Activated CD8-positive, alpha-beta memory T cell treated with anti-CD3 and anti-CD28 coated beads for 48 hours (primary cell): Measurements from ENCODE around the gene USH1G.
"Not testable (repeated sequence)": the region's sequence is repeated elsewhere in the genome, so short reads cannot be mapped to it uniquely, and the experiment has no call there.

Source experiments
- DNase-seq, 3 experiments: peaks; one replicate each; pipeline ENCODE4 v3.0.0-alpha.2; 2020; ENCODE audit warnings: low read depth in 2 of 3, low spot score in 2 of 3

Gene USH1G

DNA sequence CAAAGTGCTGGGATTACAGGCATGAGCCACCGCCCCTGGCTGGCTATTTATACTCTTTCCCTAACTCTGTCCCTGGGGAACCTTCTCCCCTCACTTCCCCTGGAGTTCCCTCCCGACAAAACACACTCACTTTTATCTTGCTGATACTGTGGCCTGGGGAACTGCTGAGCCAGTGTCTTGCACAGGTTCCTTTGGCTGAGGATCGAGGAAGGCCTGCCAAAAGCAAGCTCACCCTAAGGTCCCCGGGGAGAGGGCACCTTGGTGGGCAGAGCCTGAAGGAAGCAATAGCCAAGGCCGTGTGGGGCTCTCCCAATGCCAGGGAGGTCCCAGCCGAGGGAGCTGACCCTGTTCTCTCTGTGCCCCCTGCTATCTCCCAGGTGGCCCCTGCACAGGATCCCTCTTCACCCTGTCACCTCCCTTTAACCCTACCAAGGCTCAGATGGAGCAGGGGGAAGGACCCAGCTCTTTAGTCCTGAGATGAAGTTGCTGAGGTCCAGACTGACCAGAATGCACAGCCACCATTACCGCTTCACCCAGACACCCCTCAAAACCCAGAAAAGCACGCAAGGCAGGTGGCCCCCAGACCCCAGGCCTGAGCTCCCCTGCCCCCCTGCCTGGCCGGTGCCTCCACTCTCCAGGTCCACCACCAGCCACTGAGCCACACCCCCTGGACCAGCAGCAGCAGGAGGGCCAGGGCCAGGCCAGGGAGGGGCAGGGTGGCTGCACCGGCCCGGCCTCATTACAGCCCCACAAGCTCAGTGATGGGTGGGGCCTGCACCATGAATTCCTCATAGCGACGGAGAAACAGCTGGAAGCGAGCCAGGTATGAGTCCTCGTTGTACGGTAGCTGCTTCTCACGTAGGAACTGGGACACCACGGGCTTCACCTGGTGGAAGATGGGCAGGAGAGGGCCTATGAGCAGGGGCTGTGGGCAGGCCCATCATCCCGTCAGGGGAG lies 45.2 kb downstream of the USH1G start:
- DNase-seq, result no peak

DNA sequence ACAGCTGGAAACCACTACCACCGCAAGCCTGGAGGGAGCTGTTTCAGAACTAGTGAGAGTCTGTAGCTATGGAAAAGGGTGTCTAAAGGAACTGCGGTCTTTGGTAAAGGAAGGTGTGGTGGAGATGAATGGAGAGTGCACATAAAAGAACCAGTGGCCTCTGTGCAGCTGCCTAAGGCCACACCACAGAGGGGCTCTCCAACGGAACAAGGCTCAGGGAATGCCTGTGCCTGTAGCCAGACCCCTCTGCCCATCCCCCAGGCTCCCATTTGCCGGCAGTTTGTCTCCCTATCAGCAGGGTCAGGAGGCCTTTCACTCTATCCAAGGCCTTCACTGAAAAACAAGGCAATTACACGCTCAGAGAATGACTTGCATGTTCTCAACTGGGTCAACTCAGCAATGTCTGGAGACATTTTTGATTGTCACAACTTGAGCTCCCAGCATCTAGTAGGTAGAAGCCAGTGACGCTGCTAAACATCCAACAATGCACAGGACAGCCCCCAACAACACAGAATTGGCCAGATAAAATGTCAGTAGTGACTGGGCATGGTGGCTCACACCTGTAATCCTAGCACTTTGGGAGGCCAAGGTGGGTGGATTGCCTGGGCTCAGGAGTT lies 47.0 kb downstream of the USH1G start:
- DNase-seq, result no peak

DNA sequence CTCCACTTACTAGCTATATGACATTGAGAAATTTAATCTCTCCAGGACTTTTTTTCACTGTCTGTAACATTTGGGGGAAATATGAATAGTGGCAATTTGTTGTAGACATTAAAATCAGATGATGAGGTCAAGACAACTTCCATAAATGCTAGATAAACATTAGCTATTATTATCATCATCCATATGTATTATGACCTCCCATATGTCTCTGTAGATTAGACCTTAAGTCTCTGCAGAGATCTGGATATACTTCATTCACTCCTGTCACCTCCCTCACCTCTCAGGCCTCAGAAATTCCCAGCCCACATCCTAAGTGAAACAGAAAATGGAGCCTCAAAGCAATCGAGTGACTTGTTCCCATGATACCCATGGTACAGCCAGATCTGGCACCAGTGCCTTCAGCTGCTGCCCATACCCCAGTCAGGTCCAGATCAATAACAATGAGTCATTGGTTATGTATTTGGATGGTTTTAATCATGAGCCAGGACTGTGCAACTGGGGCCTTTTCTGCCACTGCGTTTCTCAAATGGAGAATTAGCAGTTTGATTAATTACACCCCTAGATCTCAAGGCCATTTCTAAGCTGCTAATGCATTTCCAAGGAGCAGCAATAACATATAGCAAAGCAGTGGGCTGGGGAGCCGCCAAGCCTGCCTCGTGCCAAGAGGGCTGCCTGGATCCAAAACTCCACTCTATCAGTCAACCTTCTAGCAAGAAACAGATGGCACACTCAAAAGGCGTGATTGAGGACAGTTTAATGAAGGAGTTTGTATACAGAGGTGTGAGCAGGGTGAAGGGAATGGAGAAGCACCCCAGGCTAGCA lies 47.7 kb downstream of the USH1G start:
- DNase-seq, result no peak

DNA sequence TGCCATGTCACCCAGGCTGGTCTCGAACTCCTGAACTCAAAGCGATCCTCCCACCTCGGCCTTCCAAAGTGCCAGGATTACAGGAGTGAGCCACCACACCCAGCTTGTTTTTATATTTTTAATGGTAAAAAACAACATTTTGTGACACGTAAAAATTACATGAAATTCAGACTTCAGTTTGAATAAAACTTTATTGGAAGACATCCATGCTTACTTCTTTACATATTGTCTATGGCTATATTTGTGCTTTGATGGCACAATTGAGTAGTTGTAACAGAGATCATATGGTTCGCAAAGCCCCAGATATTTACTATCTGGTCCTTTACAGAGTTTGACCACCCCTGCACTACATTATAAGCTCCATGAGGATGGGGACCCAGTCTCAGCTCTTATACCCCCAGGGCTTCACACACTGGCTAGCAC lies 48.4 kb downstream of the USH1G start:
- DNase-seq, result no peak

DNA sequence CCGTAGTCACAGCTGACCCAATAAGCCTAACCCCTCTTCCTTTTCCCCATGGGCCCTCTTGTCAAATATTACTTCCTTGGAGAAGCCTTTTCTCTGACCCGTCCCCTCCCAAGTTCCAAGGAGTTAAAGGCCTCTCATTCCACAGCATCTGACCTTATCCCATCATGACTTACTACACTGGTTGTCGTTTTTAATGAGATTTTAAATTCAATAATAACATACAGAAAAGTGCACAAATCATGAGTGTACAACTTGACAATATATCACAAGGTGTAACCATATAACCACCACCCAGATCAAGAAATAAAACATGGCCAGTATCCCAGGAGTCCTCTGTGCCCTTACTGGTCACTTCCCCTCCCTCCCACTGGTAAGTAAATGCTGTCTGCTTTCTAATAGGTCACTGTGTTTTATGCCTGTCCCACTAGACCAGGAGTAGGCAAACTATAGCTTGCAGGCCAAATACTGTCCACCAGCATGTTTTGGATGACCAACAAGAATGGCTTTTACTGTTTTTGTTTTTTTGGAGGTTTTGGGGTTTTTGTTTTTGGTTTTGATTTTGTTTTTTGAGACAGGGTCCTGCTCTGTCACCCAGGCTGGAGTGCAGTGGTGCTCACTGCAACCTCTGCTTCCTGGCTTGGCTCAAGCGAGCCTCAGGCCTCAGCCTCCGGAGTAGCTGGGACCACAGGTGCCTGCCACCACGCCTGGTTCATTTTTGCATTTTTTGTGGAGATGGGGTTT lies 49.0 kb downstream of the USH1G start:
- DNase-seq, result no peak

DNA sequence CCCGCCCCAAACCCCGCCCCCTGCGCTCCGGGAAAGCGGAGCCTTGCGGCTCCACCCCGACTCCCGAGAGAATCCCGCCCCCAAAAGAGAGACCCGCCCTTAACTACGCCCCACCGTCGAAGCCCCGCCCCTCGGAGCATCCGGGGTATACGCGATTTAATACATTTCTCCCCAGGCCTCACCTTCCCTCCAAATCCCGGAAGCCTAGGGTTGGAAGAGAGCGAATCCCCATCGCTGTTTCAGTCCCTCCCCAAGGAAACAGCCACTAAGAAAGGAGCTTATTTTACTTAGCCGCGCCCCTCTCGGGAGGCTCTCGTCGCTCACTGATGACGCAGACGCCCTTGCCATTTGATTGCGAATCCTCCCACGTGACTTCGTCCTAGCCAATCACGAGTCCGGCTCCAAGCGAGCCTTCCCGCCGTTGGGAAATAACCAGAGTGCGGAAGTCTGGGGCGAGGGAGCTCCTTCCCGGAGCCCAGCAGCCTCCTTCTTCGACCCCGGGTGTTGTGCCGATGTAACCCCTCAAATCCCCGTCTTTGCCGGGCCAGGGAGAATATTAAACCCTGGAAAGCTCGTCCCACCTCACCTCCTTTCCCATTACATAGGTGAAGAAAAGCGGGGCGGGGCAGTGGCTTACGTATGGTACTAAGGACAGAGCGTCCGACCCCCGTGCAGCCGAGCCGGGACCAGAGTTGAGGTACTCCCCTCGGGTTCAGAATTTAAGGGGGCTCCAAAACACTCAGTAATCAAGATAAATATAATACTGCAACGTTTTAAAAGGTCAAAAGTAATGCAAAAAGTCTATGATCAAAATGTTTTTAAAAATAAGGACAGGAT lies 49.8 kb downstream of the USH1G start:
- DNase-seq, result peak; percentile 96 to 99 (median 99)

DNA sequence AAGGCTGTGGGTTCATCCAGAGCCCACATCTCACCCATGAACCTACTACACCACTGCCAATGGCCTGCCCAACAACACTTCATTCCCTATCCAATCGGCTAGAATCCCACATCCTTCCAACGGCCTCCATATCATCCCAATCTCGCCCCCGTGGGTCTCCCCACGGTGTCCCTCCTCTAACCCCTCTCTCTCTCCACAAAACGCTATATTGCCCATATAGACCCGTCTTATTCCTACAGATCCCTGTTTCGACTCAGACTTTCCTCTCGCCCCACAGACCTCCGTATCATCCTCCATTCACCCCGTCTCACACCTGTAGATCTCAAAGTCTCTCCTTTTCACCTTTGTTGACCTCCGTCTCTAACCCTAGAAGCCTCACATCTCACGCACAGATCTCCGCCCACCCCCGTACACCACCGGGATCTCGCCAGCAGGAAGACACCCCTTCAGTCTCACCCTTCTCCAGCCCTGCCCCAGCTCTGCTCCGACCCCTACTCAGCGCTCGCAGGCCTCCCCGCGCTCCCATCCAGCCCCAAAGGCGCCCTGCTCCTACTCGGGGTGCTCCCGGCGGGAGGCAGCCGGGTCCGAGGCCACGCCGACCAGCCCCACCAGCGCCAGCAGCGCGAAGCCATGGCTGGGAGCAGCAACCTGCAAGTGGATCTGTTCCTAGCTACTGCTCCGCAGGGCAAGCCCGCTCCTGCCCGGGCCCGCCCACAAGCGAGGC lies 50.6 kb downstream of the USH1G start, which contains the start of gene FDXR:
Gene FDXR (minus strand): TSS at position 682 of the 724 bp plus-strand sequence. CDS start 50 bp downstream, at position 632.
- DNase-seq, result no peak

DNA sequence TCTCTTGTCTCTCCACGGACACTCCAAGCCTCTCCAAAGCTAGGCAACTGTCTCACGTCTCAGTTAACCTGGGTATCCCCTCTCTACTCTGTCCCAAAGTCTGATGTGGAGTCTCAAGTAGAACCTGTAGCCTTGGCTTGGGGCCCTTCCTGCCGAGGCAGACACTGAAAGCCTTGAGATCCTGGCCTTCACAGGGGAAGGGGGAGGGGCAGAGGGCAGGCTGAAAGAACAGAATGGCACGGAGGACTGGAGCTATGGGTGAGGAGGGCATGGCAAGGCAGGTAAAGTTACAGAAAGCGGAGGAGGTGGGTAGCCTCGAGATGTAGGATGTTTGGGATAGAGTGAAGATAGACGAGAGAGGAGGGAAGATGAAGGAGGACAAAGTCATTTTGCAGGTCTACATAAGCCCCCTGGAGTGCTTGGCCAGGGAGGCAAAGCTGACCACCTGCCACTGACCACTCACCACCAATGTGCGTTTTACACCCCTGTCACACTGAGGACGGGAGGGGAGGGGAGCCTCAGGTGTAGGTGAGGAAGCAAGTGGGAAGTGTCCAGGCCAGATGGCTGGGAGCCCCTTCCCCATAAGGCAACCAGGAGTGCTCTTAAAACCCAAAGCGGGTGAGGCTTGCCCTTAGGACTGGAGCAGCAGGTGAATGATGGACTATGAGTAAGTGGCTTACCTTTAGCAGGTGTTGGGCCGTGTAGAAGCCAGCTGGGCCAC lies 51.5 kb downstream of the USH1G start:
- no peak for DNase-seq

DNA sequence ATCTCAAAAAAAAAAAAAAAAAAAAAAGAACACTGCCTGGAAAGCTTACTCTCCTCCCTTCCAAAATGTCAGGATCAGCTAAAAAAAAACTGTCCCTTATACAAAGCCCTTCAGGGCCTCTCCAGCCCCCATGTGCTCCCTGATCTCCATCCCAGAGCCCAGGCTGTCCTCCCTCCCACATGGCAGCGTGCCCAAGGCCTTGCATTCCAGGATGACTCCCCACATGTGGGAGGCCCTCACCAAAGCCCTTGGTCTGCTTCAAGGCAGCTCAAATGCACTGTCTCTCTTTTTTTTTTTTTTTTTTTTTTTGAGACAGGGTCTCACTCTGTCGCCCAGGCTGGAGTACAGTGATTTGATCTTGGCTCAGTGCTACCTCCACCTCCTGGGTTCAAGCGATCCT lies 52.5 kb downstream of the USH1G start:
- DNase-seq, result no peak

DNA sequence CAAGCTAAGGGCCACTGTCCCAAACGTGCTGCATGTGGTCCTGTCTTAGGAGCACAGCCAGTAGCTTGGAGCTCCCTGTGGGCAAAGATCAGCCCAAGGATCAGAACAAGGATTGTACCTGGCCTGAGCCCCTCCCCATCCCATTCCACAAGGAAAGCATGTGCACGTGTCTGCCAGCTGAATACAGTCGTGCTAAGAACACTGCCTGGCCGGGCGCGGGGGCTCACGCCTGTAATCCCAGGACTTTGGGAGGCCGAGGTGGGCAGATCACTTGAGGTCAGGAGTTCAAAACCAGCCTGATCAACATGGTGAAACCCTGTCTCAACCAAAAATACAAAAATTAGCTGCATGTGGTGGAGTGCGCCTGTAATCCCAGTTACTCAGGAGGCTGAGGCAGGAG lies 53.0 kb downstream of the USH1G start:
- not testable (repeated sequence) for DNase-seq

DNA sequence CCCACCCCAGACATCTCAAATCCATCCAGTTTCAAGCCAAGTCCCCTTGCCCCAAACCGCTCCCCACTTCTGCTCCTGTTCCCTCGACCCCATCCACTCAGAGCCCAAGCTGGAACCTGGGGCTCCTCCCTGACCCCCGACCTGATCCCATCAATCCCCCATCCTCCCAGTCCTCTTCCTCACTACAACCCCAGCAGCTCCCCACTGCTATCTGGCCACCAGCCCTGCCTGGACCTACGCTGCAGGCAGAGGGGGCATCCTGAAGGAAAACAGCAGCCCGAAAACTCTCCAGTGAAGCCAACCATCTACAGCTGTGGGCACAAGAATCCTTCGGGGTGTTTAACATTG lies 54.2 kb downstream of the USH1G start:
- no peak for DNase-seq

DNA sequence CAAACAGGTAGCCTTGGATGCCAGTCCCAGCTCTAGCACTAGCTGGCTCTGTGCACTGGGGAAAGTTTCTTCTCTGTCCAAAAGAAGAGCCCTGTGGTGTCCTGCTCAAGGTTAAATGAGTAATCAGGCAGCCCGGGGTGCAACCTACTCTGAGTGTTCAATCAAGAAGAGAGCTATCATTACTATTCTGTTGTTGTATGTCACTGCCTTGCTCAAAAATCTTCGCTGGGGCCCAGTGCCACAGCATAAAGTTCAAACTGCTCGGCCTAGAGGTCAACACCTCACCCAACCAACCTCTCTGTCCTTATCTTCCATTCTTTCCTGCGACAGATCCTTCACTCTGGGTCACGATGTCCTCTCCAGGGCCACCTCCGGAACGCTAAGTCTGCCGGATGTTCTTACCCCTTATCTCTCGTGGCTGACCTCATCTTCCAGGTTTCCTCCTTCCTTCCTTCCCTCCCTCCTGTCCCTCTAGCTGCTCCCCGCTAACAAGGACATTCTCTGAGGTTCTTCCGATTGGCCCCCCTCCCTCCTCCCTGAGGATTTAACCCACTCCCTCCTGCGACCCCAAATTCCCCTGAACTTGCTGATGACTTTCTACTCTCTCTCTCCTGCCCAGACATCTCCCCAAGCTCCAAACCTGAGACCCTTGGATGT lies 54.7 kb downstream of the USH1G start:
- DNase-seq, result no peak

DNA sequence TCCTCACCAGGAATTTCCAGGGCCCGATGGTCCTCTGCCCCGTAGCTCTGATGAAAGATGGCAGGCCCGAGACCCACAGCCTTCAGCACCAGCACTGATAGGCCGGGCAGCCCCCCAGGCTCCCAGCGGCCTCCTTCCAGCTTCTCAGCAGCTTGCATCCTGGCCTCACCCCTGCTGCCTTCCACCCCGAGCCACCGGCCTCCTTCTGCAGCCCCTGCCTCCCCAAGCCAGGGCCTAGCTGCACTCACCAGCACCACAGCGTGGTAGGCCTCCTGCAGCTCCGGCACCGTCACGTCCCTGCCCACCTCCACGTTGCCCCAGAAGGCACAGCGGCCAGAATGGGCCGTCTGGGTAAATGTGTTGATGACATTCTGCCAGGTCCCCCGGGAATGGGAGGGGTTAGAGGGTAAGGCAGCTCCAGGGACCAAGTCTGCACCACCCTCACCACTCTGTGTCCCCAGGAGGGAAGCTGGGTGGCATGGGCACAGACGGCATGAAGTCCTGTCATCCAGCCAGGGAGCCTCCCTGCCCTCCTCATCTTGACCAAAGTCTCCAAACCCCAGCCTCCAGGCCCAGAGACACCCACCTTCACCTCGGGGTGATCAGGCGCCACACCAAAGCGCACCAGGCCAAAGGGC lies 56.7 kb downstream of the USH1G start:
- DNase-seq, result no peak
